ENCODE data around the gene CGNL1.

The CGNL1 gene

DNA sequence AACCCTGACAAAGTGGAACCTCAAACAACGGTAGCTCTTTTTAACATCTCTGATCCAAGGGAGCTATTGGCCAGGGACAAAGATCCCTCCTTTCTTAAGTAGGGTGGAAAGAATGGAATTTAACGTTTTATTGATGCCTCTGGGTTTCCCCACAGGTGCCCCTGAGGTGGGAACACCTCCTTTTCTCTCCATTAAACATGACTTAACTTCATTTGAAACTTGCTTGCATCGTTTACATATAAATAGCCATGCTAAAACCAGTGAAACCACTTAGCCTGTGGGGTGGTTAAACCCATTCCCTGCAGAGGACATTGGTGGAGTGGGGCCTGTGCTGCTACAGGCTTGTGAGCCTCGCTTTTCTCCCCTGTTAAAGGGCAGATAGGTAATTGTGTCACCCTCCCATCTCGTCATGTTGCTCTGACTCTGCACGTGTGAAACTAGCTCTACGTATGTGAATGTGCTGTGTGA lies 9.7 kb downstream of the CGNL1 start:
- DNase-seq (ENCODE audit: low read depth in 1 of 2, low spot score in 1 of 2), result no peak
- no peaks in the 10 kb centered on the region for H3K27me3 ChIP-seq (ENCODE audit: insufficient read depth, poor library complexity, severe bottlenecking)
- no peak overlapping the region for H3K27ac ChIP-seq (replicated peaks)
- H3K4me3 ChIP-seq (replicated peaks; ENCODE audit: insufficient read depth, low read length), result no peak overlapping the region
- TF ChIP-seq, protein P1, sequence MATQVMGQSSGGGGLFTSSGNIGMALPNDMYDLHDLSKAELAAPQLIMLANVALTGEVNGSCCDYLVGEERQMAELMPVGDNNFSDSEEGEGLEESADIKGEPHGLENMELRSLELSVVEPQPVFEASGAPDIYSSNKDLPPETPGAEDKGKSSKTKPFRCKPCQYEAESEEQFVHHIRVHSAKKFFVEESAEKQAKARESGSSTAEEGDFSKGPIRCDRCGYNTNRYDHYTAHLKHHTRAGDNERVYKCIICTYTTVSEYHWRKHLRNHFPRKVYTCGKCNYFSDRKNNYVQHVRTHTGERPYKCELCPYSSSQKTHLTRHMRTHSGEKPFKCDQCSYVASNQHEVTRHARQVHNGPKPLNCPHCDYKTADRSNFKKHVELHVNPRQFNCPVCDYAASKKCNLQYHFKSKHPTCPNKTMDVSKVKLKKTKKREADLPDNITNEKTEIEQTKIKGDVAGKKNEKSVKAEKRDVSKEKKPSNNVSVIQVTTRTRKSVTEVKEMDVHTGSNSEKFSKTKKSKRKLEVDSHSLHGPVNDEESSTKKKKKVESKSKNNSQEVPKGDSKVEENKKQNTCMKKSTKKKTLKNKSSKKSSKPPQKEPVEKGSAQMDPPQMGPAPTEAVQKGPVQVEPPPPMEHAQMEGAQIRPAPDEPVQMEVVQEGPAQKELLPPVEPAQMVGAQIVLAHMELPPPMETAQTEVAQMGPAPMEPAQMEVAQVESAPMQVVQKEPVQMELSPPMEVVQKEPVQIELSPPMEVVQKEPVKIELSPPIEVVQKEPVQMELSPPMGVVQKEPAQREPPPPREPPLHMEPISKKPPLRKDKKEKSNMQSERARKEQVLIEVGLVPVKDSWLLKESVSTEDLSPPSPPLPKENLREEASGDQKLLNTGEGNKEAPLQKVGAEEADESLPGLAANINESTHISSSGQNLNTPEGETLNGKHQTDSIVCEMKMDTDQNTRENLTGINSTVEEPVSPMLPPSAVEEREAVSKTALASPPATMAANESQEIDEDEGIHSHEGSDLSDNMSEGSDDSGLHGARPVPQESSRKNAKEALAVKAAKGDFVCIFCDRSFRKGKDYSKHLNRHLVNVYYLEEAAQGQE (IDR thresholded peaks at IDR 0.05; ENCODE audit: insufficient replicate concordance, low read depth), result no peak
- TF ChIP-seq POLR2AphosphoS5 (IDR thresholded peaks at IDR 0.05; ENCODE audit: low read depth), result no peak
- TF ChIP-seq SPI1 (IDR thresholded peaks at IDR 0.05; ENCODE audit: borderline replicate concordance, low read depth), result no peak
- TF ChIP-seq, protein P2, sequence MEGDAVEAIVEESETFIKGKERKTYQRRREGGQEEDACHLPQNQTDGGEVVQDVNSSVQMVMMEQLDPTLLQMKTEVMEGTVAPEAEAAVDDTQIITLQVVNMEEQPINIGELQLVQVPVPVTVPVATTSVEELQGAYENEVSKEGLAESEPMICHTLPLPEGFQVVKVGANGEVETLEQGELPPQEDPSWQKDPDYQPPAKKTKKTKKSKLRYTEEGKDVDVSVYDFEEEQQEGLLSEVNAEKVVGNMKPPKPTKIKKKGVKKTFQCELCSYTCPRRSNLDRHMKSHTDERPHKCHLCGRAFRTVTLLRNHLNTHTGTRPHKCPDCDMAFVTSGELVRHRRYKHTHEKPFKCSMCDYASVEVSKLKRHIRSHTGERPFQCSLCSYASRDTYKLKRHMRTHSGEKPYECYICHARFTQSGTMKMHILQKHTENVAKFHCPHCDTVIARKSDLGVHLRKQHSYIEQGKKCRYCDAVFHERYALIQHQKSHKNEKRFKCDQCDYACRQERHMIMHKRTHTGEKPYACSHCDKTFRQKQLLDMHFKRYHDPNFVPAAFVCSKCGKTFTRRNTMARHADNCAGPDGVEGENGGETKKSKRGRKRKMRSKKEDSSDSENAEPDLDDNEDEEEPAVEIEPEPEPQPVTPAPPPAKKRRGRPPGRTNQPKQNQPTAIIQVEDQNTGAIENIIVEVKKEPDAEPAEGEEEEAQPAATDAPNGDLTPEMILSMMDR (IDR thresholded peaks at IDR 0.05; ENCODE audit: insufficient read depth, low read length), result no peak
- no peak for TF ChIP-seq GABPA (IDR thresholded peaks at IDR 0.05; ENCODE audit: low read depth)

DNA sequence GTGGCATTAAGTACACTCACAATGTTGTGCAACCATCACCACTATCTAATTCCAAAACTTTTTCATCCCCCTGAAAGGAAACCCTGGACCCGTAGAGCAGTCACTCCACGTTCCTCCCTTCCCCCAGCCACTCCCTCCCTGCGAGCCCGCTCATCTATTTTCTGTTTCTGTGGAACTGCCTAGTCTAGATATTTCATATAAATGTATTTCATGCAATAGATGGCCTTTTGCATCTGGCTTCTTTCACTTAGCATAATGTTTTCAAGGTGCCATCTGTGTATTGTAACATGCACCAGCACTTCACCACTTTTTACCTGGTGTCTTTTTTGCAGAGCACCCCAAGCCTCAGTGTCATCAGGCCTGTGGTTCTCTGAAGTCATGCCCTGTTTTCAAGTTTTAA lies 10.7 kb downstream of the CGNL1 start:
- no peak overlapping the region for H3K27ac ChIP-seq (replicated peaks)
- no peak for TF ChIP-seq GABPA (IDR thresholded peaks at IDR 0.05; ENCODE audit: low read depth)
- TF ChIP-seq POLR2AphosphoS5 (IDR thresholded peaks at IDR 0.05; ENCODE audit: low read depth), result no peak
- TF ChIP-seq, protein P1 (IDR thresholded peaks at IDR 0.05; ENCODE audit: insufficient replicate concordance, low read depth), result no peak
- TF ChIP-seq SPI1 (IDR thresholded peaks at IDR 0.05; ENCODE audit: borderline replicate concordance, low read depth), result no peak
- TF ChIP-seq, protein P2 (IDR thresholded peaks at IDR 0.05; ENCODE audit: insufficient read depth, low read length), result no peak
- no peak for DNase-seq (ENCODE audit: low read depth in 1 of 2, low spot score in 1 of 2)
- no peaks in the 10 kb centered on the region for H3K27me3 ChIP-seq (ENCODE audit: insufficient read depth, poor library complexity, severe bottlenecking)
- H3K4me3 ChIP-seq (replicated peaks; ENCODE audit: insufficient read depth, low read length), result no peak overlapping the region

DNA sequence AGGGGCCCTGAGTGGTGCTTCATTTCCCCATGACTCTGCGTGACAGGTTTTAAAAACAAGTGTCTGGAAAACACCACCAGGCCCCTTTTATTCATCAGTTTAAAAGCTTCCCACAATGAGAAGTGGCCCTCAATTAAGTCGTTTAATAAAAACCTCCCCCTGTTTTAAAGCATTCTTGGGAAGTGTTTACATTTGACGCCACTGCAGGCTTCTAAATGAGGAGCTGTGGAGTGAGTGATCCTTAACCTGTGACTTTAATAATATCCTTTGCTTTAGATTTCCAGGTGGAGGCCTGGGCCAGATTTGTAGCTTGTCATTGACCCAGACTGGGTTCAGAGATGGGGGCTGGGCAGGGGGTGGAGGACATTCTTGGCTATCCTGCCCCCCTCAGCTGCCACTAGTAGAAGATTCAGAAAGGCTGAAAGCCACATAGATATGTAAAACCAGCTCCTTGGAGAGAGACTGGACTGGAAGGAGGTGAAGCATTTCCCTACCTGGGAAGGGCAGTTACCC lies 11.3 kb downstream of the CGNL1 start:
- no peak for DNase-seq (ENCODE audit: low read depth in 1 of 2, low spot score in 1 of 2)
- TF ChIP-seq, protein P1 (IDR thresholded peaks at IDR 0.05; ENCODE audit: insufficient replicate concordance, low read depth), result no peak
- TF ChIP-seq GABPA (IDR thresholded peaks at IDR 0.05; ENCODE audit: low read depth), result no peak
- TF ChIP-seq SPI1 (IDR thresholded peaks at IDR 0.05; ENCODE audit: borderline replicate concordance, low read depth), result no peak
- TF ChIP-seq POLR2AphosphoS5 (IDR thresholded peaks at IDR 0.05; ENCODE audit: low read depth), result no peak
- TF ChIP-seq, protein P2 (IDR thresholded peaks at IDR 0.05; ENCODE audit: insufficient read depth, low read length), result no peak
- H3K27ac ChIP-seq (replicated peaks), result no peak overlapping the region

More for the DNA sequence above, 11.3 kb downstream of the CGNL1 start:
- H3K4me3 ChIP-seq (replicated peaks; ENCODE audit: insufficient read depth, low read length), result no peak overlapping the region
- no peaks in the 10 kb centered on the region for H3K27me3 ChIP-seq (ENCODE audit: insufficient read depth, poor library complexity, severe bottlenecking)

All from HL-60 (cell line).